ENCODE data around the gene COPG2.

GRCh38 chr7:130473289-130473688 is 195.3 kb downstream of the COPG2 start:
- TF ChIP-seq POLR2A (IDR thresholded peaks at IDR 0.05) (no peak), CTCF (IDR thresholded peaks at IDR 0.05) (no peak), POLR2AphosphoS5 (IDR thresholded peaks at IDR 0.05; ENCODE audit: insufficient read depth in 1 of 2, low read depth in 1 of 2) (no peak)
